ENCODE measurements around the gene C1QA. TPM values are rescaled to one million over a fixed set of nuclear protein-coding genes. Genes with fewer than 3 reads are reported as not detected.

C1QA gene
- total and polyA plus RNA-seq, 2 of the 13 experiments (the other 11 are each of a cell fraction or from before 2014, with no cell fraction given): not detected

- H3K4me3 ChIP-seq (replicated peaks in 1 of 3; ENCODE audit: insufficient read depth in 1 of 3, low read depth in 2 of 3, low read length in 3 of 3): no peak overlapping the region
- H4K20me1 ChIP-seq (ENCODE audit: insufficient read depth, low read length): peaks cover 3% of the 10 kb centered on the region; the same call in 1 of the 2 replicates
- no peak overlapping the region for H3K27ac ChIP-seq (ENCODE audit: extremely low read length, insufficient read depth, low read length)
- H3K9ac ChIP-seq (ENCODE audit: insufficient read depth, low read depth, low read length): no peak overlapping the region
- BruUV-seq (replicated peaks): no TSS peak
- no peaks in the 10 kb centered on the region for H3K9me3 ChIP-seq (ENCODE audit: low read length)
- 2% methylated on average over 14 of the region's 18 CpGs for WGBS (ENCODE audit: low lambda C conversion rate)
- no peaks in the 10 kb centered on the region for H3K79me2 ChIP-seq (ENCODE audit: insufficient read depth, low read length)
- ChIA-PET POLR2A (no interaction called here), CTCF (ENCODE audit: low intra/inter-chr PET ratio, low total read pairs) (interaction anchor here (1.4 to 3.4 kb wide), 2 partner anchors 221 to 226 kb away, joined by 7 to 43 read pairs; no protein-coding TSS in a partner anchor)
- no peak overlapping the region for H3K4me2 ChIP-seq (ENCODE audit: low read depth, low read length)
- DNase-seq (ENCODE audit: low spot score) (peak; percentile 16), FAIRE-seq (no peak), ATAC-seq (peak; percentile 87)
- no peaks in the 10 kb centered on the region for H3K36me3 ChIP-seq (replicated peaks in 1 of 2; ENCODE audit: control insufficient read depth in 1 of 2, insufficient read depth in 2 of 2, low read length in 2 of 2)
- intact Hi-C loops (cut with micrococcal nuclease; ENCODE audit: unreplicated experiment): no loop called here
- in situ Hi-C loops (cut with HindIII; ENCODE audit: extremely low pct_ligation_motif_present, low pct_unique_long_range_greater_than_20kb): loop anchor here (5.0 to 10.0 kb wide), 2 partner anchors 225 to 507 kb away; no protein-coding TSS in a partner anchor
- no peaks in the 10 kb centered on the region for H3K4me1 ChIP-seq (ENCODE audit: insufficient read depth, low read length)
- H3K27me3 ChIP-seq (ENCODE audit: control insufficient read depth in 1 of 2, insufficient read depth in 2 of 2, low read length in 2 of 2): peaks cover 6 to 22% of the 10 kb centered on the region in 2 experiments; a peak in 3 of 5 replicates
- H2AFZ ChIP-seq (ENCODE audit: low read length): no peak overlapping the region
- TF ChIP-seq, protein P1, sequence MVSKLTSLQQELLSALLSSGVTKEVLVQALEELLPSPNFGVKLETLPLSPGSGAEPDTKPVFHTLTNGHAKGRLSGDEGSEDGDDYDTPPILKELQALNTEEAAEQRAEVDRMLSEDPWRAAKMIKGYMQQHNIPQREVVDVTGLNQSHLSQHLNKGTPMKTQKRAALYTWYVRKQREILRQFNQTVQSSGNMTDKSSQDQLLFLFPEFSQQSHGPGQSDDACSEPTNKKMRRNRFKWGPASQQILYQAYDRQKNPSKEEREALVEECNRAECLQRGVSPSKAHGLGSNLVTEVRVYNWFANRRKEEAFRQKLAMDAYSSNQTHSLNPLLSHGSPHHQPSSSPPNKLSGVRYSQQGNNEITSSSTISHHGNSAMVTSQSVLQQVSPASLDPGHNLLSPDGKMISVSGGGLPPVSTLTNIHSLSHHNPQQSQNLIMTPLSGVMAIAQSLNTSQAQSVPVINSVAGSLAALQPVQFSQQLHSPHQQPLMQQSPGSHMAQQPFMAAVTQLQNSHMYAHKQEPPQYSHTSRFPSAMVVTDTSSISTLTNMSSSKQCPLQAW (CRISPR knock-in tag; IDR thresholded peaks at IDR 0.05): 0 out of 2 replicates have a peak, but pooled peaks have one; percentile 29
- TF ChIP-seq MXI1 (IDR thresholded peaks at IDR 0.05; ENCODE audit: borderline replicate concordance, low read depth, low read length) (no peak), ZNF607 (CRISPR knock-in tag; IDR thresholded peaks at IDR 0.05; ENCODE audit: borderline replicate concordance) (no peak), ZKSCAN5 (CRISPR knock-in tag; IDR thresholded peaks at IDR 0.05) (peak; percentile 51; the same call in 1 of the 2 replicates), ZFX (CRISPR knock-in tag; IDR thresholded peaks at IDR 0.05; ENCODE audit: low read depth) (0 out of 2 replicates have a peak, but pooled peaks have one; percentile 16), ZNF772 (CRISPR knock-in tag; IDR thresholded peaks at IDR 0.05) (no peak), IKZF5 (CRISPR knock-in tag; IDR thresholded peaks at IDR 0.05) (0 out of 2 replicates have a peak, but pooled peaks have one; percentile 32), XRCC5 (optimal IDR thresholded peaks at IDR 0.05; ENCODE audit: low read length) (peak; percentile 57), DNMT1 (CRISPR knock-in tag; IDR thresholded peaks at IDR 0.05) (no peak), ETS1 (CRISPR knock-in tag; IDR thresholded peaks at IDR 0.05) (no peak)
Observed at GRCh38 chr1:22641906-22642636, 5.6 kb downstream of the C1QA start.

All from HepG2 (cell line).